HCT116 (cell line): ENCODE measurements around the gene SLC38A2. TPM values are rescaled to one million over a fixed set of nuclear protein-coding genes. Genes with fewer than 3 reads are reported as not detected.

Source experiments
- ATAC-seq: fragments of 200-7000 bp; cut with Tn5 transposase; 2 replicates; pipeline ENCODE4 v1.9.1; 2020; ENCODE audit warnings: mild to moderate bottlenecking, moderate library complexity
- BruUV-seq: library from RNA; stranded (reverse); fragments of 400-500 nt; replicated peaks from 2 replicates; lab custom pipeline; 2021; lab: Mats Ljungman, UMichigan
- CTCF ChIA-PET: fragments of 300-600 bp; sonication (Branson Sonifier 250); formaldehyde crosslinking; loops from one replicate; lab custom pipeline; 2021; ENCODE audit warnings: antibody characterized with exemption; lab: Charles Lee
- POLR2A ChIA-PET: fragments of 300-600, 350-600 bp; sonication (Branson Sonifier 250); formaldehyde crosslinking; loops from one replicate; lab custom pipeline; 2021; ENCODE audit warnings: antibody characterized with exemption; lab: Charles Lee
- RAD21 ChIA-PET, 2 experiments: fragments of 300-600 bp; sonication (Branson Sonifier 250); formaldehyde crosslinking; loops; one replicate each; lab custom pipeline; 2023; ENCODE audit warnings: low total read pairs in 2 of 2; ENCODE audit not compliant: uncharacterized antibody in 2 of 2, unreplicated experiment in 2 of 2, low non-redundant PET in 1 of 2; lab: Charles Lee
- DNase-seq: peaks from one replicate; pipeline ENCODE4 v3.0.0-alpha.2; 2010; ENCODE audit warnings: low read depth, low spot score
- H2AFZ ChIP-seq: fragments of 200-600 bp; shearing (Covaris generic), sonication (generic); 2 replicates; pipeline ENCODE4 v1.6.1; 2017; ENCODE audit warnings: low read depth, mixed run types, mixed read lengths, antibody characterized with exemption, low read length; ENCODE audit not compliant: poor library complexity, severe bottlenecking
- H3K27ac ChIP-seq: 2 replicates; pipeline ENCODE4 v1.5.1; 2012; ENCODE audit warnings: low read depth, low read length
- H3K27me3 ChIP-seq: fragments of 200-600 bp; sonication (generic); 2 replicates; pipeline ENCODE4 v1.6.1; 2016; ENCODE audit warnings: mixed run types, low read length, mixed read lengths; ENCODE audit not compliant: insufficient read depth
- H3K36me3 ChIP-seq, 2 experiments: fragments of 200-500 bp in 1 of 2; fragments of 200-600 bp in 1 of 2; sonication (Bioruptor generic) in 1 of 2; sonication (generic) in 1 of 2; 2 replicates each; pipeline versions ENCODE4 v1.5.1 to v1.6.1; 2014 to 2016; ENCODE audit warnings: low read length in 2 of 2, inconsistent platforms in 1 of 2, mixed read lengths in 1 of 2, mixed run types in 1 of 2; ENCODE audit not compliant: insufficient read depth in 2 of 2, control insufficient read depth in 1 of 2
- H3K4me1 ChIP-seq, 2 experiments: fragments of 200-600 bp in 1 of 2; sonication (generic) in 1 of 2; 2 replicates each; pipeline versions ENCODE4 v1.5.1 to v1.6.1; 2012 to 2017; ENCODE audit warnings: low read length in 2 of 2, inconsistent platforms in 1 of 2, mild to moderate bottlenecking in 1 of 2, mixed read lengths in 1 of 2, mixed run types in 1 of 2, moderate library complexity in 1 of 2; ENCODE audit not compliant: insufficient read depth in 2 of 2, control insufficient read depth in 1 of 2
- H3K4me2 ChIP-seq: fragments of 200-600 bp; sonication (generic); 2 replicates; pipeline ENCODE4 v1.6.1; 2017; ENCODE audit warnings: mixed run types, low read length, mixed read lengths
- H3K4me3 ChIP-seq, 2 experiments: fragments of 200-600 bp in 1 of 2; sonication (generic) in 1 of 2; replicated peaks in 1 of 2; 2 replicates each; pipeline ENCODE4 v1.5.1; 2011 to 2016; ENCODE audit warnings: low read length in 2 of 2, control low read depth in 1 of 2, low read depth in 1 of 2, mild to moderate bottlenecking in 1 of 2, mixed read lengths in 1 of 2, mixed run types in 1 of 2
- H3K79me2 ChIP-seq: fragments of 200-600 bp; sonication (generic); 2 replicates; pipeline ENCODE4 v1.6.1; 2017; ENCODE audit warnings: mild to moderate bottlenecking, mixed run types, low read length, moderate library complexity, mixed read lengths; ENCODE audit not compliant: insufficient read depth
- H3K9ac ChIP-seq: fragments of 200-600 bp; sonication (generic); 2 replicates; pipeline ENCODE4 v1.6.1; 2016; ENCODE audit warnings: low read length, mixed read lengths
- H3K9me2 ChIP-seq: fragments of 200-600 bp; sonication (generic), shearing (Covaris generic); 2 replicates; pipeline ENCODE4 v1.6.1; 2017; ENCODE audit warnings: mixed run types, mild to moderate bottlenecking, moderate library complexity; ENCODE audit not compliant: insufficient read depth
- H3K9me3 ChIP-seq, 2 experiments: fragments of 200-500 bp in 1 of 2; fragments of 200-600 bp in 1 of 2; sonication (Bioruptor generic) in 1 of 2; sonication (generic) in 1 of 2; 2 replicates each; pipeline ENCODE4 v1.6.1; 2014 to 2017; ENCODE audit warnings: low read length in 2 of 2, mixed read lengths in 2 of 2, inconsistent platforms in 1 of 2, low read depth in 1 of 2, mild to moderate bottlenecking in 1 of 2, mixed run types in 1 of 2, moderate library complexity in 1 of 2; ENCODE audit not compliant: control insufficient read depth in 1 of 2, insufficient read depth in 1 of 2
- H4K20me1 ChIP-seq: fragments of 200-600 bp; sonication (generic), shearing (Covaris generic); 2 replicates; pipeline ENCODE4 v1.6.1; 2017; ENCODE audit warnings: mixed run types, mild to moderate bottlenecking, moderate library complexity; ENCODE audit not compliant: insufficient read depth
- CBX3 ChIP-seq: IDR thresholded peaks from 2 replicates; pipeline ENCODE4 v1.6.1; 2012; ENCODE audit warnings: low read depth
- FOSL1 ChIP-seq: IDR thresholded peaks from 2 replicates; pipeline ENCODE4 v1.6.1; 2012; ENCODE audit warnings: low read depth
- SRF ChIP-seq: IDR thresholded peaks from 2 replicates; pipeline ENCODE4 v1.6.1; 2012; ENCODE audit warnings: low read depth
- YY1 ChIP-seq: IDR thresholded peaks from 2 replicates; pipeline ENCODE4 v1.6.1; 2011; ENCODE audit warnings: low read length, low read depth, moderate library complexity, mild to moderate bottlenecking; ENCODE audit not compliant: insufficient replicate concordance; ENCODE audit errors: extremely low read depth
- ZFX ChIP-seq: fragments of 450-650 bp; IDR thresholded peaks from 2 replicates; pipeline ENCODE4 v1.6.1; 2017
- intact Hi-C: fragments of 100-400 bp; cut with micrococcal nuclease; formaldehyde crosslinking; loops from 2 replicates; pipeline ENCODE4 v1.10.0; 2022
- total RNA-seq: library from RNA; stranded (reverse); gene quantifications from one replicate; pipeline ENCODE4 v1.2.1, GENCODE V29; 2021; ENCODE audit not compliant: unreplicated experiment
- TF ChIP-seq, protein P1 (sequence below): IDR thresholded peaks from 2 replicates; pipeline ENCODE4 v1.6.1; 2012; ENCODE audit warnings: low read depth
- TF ChIP-seq, protein P2 (sequence below), 3 experiments: fragments of 200-600 bp in 1 of 3; sonication (generic) in 1 of 3; IDR thresholded peaks in 2 of 3; conservative IDR thresholded peaks in 1 of 3; 2 replicates each; pipeline ENCODE4 v1.5.1; 2012 to 2017; ENCODE audit warnings: low read depth in 2 of 3, low read length in 2 of 3, antibody characterized with exemption in 1 of 3, borderline replicate concordance in 1 of 3, control low read depth in 1 of 3, mild to moderate bottlenecking in 1 of 3, mixed read lengths in 1 of 3, mixed run types in 1 of 3, moderate library complexity in 1 of 3; ENCODE audit not compliant: insufficient read depth in 1 of 3
- TF ChIP-seq, protein P3 (sequence below): IDR thresholded peaks from 2 replicates; pipeline ENCODE4 v1.6.1; 2011; ENCODE audit warnings: mild to moderate bottlenecking, low read length, moderate library complexity; ENCODE audit not compliant: insufficient replicate concordance; ENCODE audit errors: extremely low read depth

Gene SLC38A2
- total RNA-seq, 1 experiment from 2014 or later = 1,049 TPM

DNA sequence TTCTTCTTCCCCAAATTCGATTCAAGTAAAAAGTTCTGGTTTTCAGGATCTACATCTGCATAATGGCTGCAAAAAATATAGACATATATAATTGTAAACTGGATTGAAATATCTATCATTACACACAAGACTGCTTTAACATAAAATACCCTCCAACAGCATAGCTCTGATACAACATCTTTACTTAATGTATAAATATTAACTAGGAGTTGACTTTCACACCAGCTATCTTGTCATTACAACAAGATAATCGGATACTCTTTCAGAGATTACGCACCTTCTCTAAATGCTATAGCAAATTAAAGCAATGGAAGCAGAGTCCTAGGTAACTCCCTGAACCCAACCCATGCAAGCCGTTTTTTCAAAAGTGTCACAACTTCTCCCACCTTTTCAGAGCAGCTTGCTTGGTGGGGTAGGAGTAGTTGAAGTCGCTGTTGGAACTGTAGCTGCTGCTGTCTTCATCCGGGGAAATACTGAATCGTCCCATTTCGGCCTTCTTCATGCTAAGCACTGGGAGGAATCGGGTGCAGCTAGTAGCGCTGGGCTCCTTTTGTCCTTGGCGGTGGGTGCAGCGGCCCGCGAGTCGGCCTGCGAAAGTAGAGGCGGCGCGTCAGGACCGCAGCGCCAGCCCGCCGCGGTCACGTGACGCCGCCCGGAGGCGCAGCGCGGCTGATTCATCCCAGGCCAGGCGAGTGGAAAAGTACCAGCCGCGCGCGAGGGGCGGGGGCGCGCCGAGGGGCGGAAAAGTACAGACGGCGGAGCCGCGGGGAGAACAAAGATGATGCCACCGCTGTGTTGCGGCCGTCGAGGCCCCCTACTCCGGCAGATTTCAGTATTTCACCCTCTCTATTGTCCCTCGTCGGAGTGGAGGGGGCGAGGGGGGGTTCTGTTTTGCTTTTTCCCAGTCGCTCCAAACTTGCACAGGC is 1.5 kb downstream of the SLC38A2 start (continued):
- TF ChIP-seq, protein P1, sequence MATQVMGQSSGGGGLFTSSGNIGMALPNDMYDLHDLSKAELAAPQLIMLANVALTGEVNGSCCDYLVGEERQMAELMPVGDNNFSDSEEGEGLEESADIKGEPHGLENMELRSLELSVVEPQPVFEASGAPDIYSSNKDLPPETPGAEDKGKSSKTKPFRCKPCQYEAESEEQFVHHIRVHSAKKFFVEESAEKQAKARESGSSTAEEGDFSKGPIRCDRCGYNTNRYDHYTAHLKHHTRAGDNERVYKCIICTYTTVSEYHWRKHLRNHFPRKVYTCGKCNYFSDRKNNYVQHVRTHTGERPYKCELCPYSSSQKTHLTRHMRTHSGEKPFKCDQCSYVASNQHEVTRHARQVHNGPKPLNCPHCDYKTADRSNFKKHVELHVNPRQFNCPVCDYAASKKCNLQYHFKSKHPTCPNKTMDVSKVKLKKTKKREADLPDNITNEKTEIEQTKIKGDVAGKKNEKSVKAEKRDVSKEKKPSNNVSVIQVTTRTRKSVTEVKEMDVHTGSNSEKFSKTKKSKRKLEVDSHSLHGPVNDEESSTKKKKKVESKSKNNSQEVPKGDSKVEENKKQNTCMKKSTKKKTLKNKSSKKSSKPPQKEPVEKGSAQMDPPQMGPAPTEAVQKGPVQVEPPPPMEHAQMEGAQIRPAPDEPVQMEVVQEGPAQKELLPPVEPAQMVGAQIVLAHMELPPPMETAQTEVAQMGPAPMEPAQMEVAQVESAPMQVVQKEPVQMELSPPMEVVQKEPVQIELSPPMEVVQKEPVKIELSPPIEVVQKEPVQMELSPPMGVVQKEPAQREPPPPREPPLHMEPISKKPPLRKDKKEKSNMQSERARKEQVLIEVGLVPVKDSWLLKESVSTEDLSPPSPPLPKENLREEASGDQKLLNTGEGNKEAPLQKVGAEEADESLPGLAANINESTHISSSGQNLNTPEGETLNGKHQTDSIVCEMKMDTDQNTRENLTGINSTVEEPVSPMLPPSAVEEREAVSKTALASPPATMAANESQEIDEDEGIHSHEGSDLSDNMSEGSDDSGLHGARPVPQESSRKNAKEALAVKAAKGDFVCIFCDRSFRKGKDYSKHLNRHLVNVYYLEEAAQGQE = no peak
- no peak for TF ChIP-seq YY1
- no peak for TF ChIP-seq SRF

DNA sequence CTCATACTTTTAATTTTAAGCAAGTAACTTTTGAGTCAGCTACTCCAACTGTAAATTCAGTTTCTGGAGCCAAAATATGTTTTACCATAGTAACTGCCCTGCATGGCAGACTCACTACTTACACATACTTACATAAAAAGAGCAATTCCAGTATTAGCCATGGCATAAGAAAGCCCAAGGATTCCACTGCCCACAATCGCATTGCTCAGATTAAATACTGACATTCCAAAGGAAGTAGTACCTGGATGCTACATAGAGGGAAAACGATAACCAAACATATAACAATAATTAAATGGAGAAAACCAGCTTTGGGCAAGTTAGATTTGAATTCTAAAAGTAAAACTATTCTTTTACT is 2.2 kb downstream of the SLC38A2 start:
- intact Hi-C loops = loop anchor here (5.0 kb wide), 3 partner anchors 122 to 307 kb away; no protein-coding TSS in a partner anchor
- peaks cover 55% of the 10 kb centered on the region for H4K20me1 ChIP-seq

More for the DNA sequence above, 2.2 kb downstream of the SLC38A2 start:
- H3K27me3 ChIP-seq = no peaks in the 10 kb centered on the region
- H3K4me1 ChIP-seq = peaks cover 45 to 76% of the 10 kb centered on the region in 2 experiments
- ATAC-seq = no peak
- ChIA-PET CTCF (no interaction called here), RAD21 (no interaction called here), POLR2A (interaction anchor here (1.2 to 7.6 kb wide), 5 partner anchors 9 to 183 kb away, joined by 3 to 82 read pairs (median 9); no protein-coding TSS in a partner anchor)
- peak overlapping the region; percentile 96 for H3K4me2 ChIP-seq
- H2AFZ ChIP-seq = no peak overlapping the region
- peaks cover 72% of the 10 kb centered on the region for H3K79me2 ChIP-seq
- no peaks in the 10 kb centered on the region for H3K9me3 ChIP-seq
- H3K9ac ChIP-seq = peak overlapping the region; percentile 91
- H3K4me3 ChIP-seq = peak overlapping the region; percentile 80 to 84
- H3K9me2 ChIP-seq = no peaks in the 10 kb centered on the region
- peak overlapping the region; percentile 95; the same call in 1 of the 2 replicates for H3K27ac ChIP-seq
- BruUV-seq = TSS peak; percentile 38
- H3K36me3 ChIP-seq = peaks cover 54 to 59% of the 10 kb centered on the region in 2 experiments
- TF ChIP-seq ZFX = no peak
- TF ChIP-seq FOSL1 = no peak
- TF ChIP-seq, protein P2, sequence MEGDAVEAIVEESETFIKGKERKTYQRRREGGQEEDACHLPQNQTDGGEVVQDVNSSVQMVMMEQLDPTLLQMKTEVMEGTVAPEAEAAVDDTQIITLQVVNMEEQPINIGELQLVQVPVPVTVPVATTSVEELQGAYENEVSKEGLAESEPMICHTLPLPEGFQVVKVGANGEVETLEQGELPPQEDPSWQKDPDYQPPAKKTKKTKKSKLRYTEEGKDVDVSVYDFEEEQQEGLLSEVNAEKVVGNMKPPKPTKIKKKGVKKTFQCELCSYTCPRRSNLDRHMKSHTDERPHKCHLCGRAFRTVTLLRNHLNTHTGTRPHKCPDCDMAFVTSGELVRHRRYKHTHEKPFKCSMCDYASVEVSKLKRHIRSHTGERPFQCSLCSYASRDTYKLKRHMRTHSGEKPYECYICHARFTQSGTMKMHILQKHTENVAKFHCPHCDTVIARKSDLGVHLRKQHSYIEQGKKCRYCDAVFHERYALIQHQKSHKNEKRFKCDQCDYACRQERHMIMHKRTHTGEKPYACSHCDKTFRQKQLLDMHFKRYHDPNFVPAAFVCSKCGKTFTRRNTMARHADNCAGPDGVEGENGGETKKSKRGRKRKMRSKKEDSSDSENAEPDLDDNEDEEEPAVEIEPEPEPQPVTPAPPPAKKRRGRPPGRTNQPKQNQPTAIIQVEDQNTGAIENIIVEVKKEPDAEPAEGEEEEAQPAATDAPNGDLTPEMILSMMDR (IDR thresholded peaks at IDR 0.05 in 2 of 3, conservative IDR thresholded peaks at IDR 0.05 in 1 of 3; ENCODE audit: borderline replicate concordance in 1 of 3, insufficient read depth in 1 of 3, low read depth in 2 of 3, low read length in 2 of 3) = no peak
- TF ChIP-seq CBX3 = no peak
- TF ChIP-seq, protein P3, sequence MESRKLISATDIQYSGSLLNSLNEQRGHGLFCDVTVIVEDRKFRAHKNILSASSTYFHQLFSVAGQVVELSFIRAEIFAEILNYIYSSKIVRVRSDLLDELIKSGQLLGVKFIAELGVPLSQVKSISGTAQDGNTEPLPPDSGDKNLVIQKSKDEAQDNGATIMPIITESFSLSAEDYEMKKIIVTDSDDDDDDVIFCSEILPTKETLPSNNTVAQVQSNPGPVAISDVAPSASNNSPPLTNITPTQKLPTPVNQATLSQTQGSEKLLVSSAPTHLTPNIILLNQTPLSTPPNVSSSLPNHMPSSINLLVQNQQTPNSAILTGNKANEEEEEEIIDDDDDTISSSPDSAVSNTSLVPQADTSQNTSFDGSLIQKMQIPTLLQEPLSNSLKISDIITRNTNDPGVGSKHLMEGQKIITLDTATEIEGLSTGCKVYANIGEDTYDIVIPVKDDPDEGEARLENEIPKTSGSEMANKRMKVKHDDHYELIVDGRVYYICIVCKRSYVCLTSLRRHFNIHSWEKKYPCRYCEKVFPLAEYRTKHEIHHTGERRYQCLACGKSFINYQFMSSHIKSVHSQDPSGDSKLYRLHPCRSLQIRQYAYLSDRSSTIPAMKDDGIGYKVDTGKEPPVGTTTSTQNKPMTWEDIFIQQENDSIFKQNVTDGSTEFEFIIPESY = no peak
- TF ChIP-seq, all 23 proteins: peak for 0
- no peak for DNase-seq
